Measurements from ENCODE around the gene GRIN2A.

DNA sequence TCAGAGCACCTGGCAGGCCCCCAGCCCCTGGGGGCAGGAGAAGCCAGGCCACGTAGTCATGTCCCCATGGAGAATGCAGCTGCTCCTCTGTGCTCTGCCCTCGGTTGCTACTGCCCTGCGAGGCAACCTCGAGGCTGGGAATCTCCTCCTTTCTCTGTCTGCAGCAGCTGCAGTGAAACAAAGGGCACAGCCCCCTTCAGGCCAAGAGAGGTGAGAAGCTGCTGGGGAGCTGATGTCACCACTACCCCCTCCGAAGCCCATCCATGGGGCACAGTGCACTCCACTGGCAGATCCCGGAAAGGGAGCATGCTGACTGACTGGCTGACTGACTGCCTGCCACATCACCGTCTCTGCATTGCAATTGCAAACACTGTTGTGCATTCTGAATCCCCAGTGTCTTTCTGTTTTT is 103.7 kb downstream of the GRIN2A start:
- no peak for TF ChIP-seq EZH2 (IDR thresholded peaks at IDR 0.05)
- no peak for TF ChIP-seq POLR2AphosphoS5 (IDR thresholded peaks at IDR 0.05; ENCODE audit: borderline replicate concordance, low read depth, low read length)
- no peak for TF ChIP-seq FOXP2 (optimal IDR thresholded peaks at IDR 0.05; ENCODE audit: control extremely low read depth, extremely low read length, insufficient read depth)

All from SK-N-MC (cell line).